Colonic mucosa (tissue), 4 donors: Measurements from ENCODE around the gene LMO3. TPM values are rescaled to one million over a fixed set of nuclear protein-coding genes. Genes with fewer than 3 reads are reported as not detected.
"Not testable (repeated sequence)": the region's sequence is repeated elsewhere in the genome, so short reads cannot be mapped to it uniquely, and the experiment has no call there.

ENCODE experiments used
- DNase-seq: peaks from one replicate; pipeline ENCODE4 v3.0.0-alpha.2; 2020
- H3K27ac ChIP-seq: fragments of 200-600 bp; one replicate; pipeline ENCODE4 v1.8.0; 2021
- H3K27me3 ChIP-seq: fragments of 200-600 bp; one replicate; pipeline ENCODE4 v1.8.0; 2021
- H3K36me3 ChIP-seq: fragments of 200-600 bp; one replicate; pipeline ENCODE4 v1.8.0; 2021
- H3K4me1 ChIP-seq: fragments of 200-600 bp; one replicate; pipeline ENCODE4 v1.8.0; 2021; ENCODE audit warnings: mild to moderate bottlenecking
- H3K4me3 ChIP-seq: fragments of 200-600 bp; one replicate; pipeline ENCODE4 v1.8.0; 2021
- H3K9ac ChIP-seq, 2 donors: one replicate each; pipeline ENCODE4 v1.7.0; 2013; ENCODE audit warnings: control low read depth in 2 of 2, low read depth in 2 of 2, low read length in 2 of 2
- H3K9me3 ChIP-seq: fragments of 200-600 bp; one replicate; pipeline ENCODE4 v1.8.0; 2021
- CTCF ChIP-seq: fragments of 200-600 bp; IDR thresholded peaks from one replicate; pipeline ENCODE4 v1.8.0; 2022; ENCODE audit warnings: antibody characterized with exemption, mild to moderate bottlenecking
- intact Hi-C: fragments of 100-400 bp; cut with DNase I; formaldehyde crosslinking; loops from one replicate; pipeline ENCODE4 v1.14.1; 2022
- total RNA-seq, 2 donors: library from RNA; stranded (reverse); fragmentation: NEBNext Ultra II Directional in 1 of 2; extraction: Animal tissue kit (Norgen Biotek cat#: 25700) in 1 of 2; gene quantifications; one replicate each; pipeline ENCODE4 v1.2.1, GENCODE V29; 2021
- donor health status: healthy.
- donor health status: DM: no; HTN: no; CAD: no.
- donor health status: DM: no; HTN: no; CAD: no.

The LMO3 gene
- total RNA-seq, 2 donors from 2014 or later: 0.72 to 8.1 TPM

- Histone ChIP-seq H3K9ac (no peak overlapping the region), H3K4me3 (no peak overlapping the region), H3K4me1 (no peaks in the 10 kb centered on the region), H3K27me3 (no peaks in the 10 kb centered on the region), H3K9me3 (no peaks in the 10 kb centered on the region), H3K27ac (no peak overlapping the region), H3K36me3 (no peaks in the 10 kb centered on the region)
- no peak for DNase-seq
- intact Hi-C loops: no loop called here
- no peak for TF ChIP-seq CTCF
Observed at GRCh38 chr12:16552301-16552700, 53.7 kb downstream of the LMO3 start.

- no peaks in the 10 kb centered on the region for H3K36me3 ChIP-seq
Observed at GRCh38 chr12:16545836-16546235, 60.1 kb downstream of the LMO3 start.

GRCh38 chr12:16542586-16542985, 63.4 kb downstream of the LMO3 start:
- Histone ChIP-seq H3K27me3 (no peaks in the 10 kb centered on the region), H3K36me3 (no peaks in the 10 kb centered on the region), H3K4me1 (no peaks in the 10 kb centered on the region), H3K4me3 (no peak overlapping the region), H3K9me3 (no peaks in the 10 kb centered on the region), H3K27ac (no peak overlapping the region), H3K9ac (no peak overlapping the region)
- TF ChIP-seq CTCF: no peak
- intact Hi-C loops: no loop called here
- no peak for DNase-seq

More at GRCh38 chr12:16545836-16546235, 60.1 kb downstream of the LMO3 start:
- no peak overlapping the region for H3K9ac ChIP-seq
- H3K9me3 ChIP-seq: no peaks in the 10 kb centered on the region
- H3K27ac ChIP-seq: no peak overlapping the region
- H3K27me3 ChIP-seq: no peaks in the 10 kb centered on the region
- DNase-seq: no peak
- TF ChIP-seq CTCF: no peak
- no peaks in the 10 kb centered on the region for H3K4me1 ChIP-seq
- intact Hi-C loops: no loop called here
- H3K4me3 ChIP-seq: no peak overlapping the region

GRCh38 chr12:16537652-16538051, 68.3 kb downstream of the LMO3 start:
- H3K4me3 ChIP-seq, H3K27me3 ChIP-seq, H3K9me3 ChIP-seq, DNase-seq, H3K27ac ChIP-seq, H3K9ac ChIP-seq, H3K4me1 ChIP-seq, intact Hi-C loops, H3K36me3 ChIP-seq: not testable (repeated sequence)

- Histone ChIP-seq H3K27me3 (no peaks in the 10 kb centered on the region), H3K4me3 (no peak overlapping the region), H3K9ac (no peak overlapping the region), H3K27ac (no peak overlapping the region), H3K9me3 (no peaks in the 10 kb centered on the region), H3K36me3 (no peaks in the 10 kb centered on the region), H3K4me1 (no peaks in the 10 kb centered on the region)
- intact Hi-C loops: no loop called here
- TF ChIP-seq CTCF: no peak
- DNase-seq: no peak
Observed at GRCh38 chr12:16531621-16532020, 74.3 kb downstream of the LMO3 start.

- no peak overlapping the region for H3K4me3 ChIP-seq
- DNase-seq: no peak
- intact Hi-C loops: no loop called here
- no peaks in the 10 kb centered on the region for H3K36me3 ChIP-seq
- TF ChIP-seq CTCF: no peak
- no peak overlapping the region for H3K9ac ChIP-seq
- H3K4me1 ChIP-seq: no peaks in the 10 kb centered on the region
- no peak overlapping the region for H3K27ac ChIP-seq
- H3K27me3 ChIP-seq: no peaks in the 10 kb centered on the region
- no peaks in the 10 kb centered on the region for H3K9me3 ChIP-seq
Observed at GRCh38 chr12:16530268-16530850, 75.6 kb downstream of the LMO3 start.
